Endometrial microvascular endothelial cells (primary cell): ENCODE measurements around the gene AOPEP. TPM values are rescaled to one million over a fixed set of nuclear protein-coding genes. Genes with fewer than 3 reads are reported as not detected.
"Not testable (repeated sequence)": the region's sequence is repeated elsewhere in the genome, so short reads cannot be mapped to it uniquely, and the experiment has no call there.

Experiments used
- in situ Hi-C: cut with HindIII; loops from 2 replicates; pipeline ENCODE4 v1.10.0; 2017; ENCODE audit warnings: low sequenced_read_pairs, low pct_unique_long_range_greater_than_20kb; ENCODE audit errors: inconsistent ontology term
- total RNA-seq: library from RNA; depleted of rRNA; stranded (reverse); fragments of >200 nt; gene quantifications from one replicate; pipeline ENCODE4 v1.2.3, GENCODE V29; 2015; ENCODE audit errors: inconsistent ontology term

The AOPEP gene
- total RNA-seq, 1 donor from 2014 or later: 48.9 TPM

GRCh38 chr9:94874316-94874715 lies 147.8 kb downstream of the AOPEP start:
- in situ Hi-C loops: no loop called here

- in situ Hi-C loops: no loop called here
Observed at GRCh38 chr9:94875300-94876020, 149.0 kb downstream of the AOPEP start.

- in situ Hi-C loops: not testable (repeated sequence)
Observed at GRCh38 chr9:94878804-94879203, 152.3 kb downstream of the AOPEP start.

- in situ Hi-C loops: no loop called here
Observed at GRCh38 chr9:94879230-94879629, 152.7 kb downstream of the AOPEP start.

GRCh38 chr9:94881023-94881422 lies 154.5 kb downstream of the AOPEP start:
- in situ Hi-C loops: no loop called here

- in situ Hi-C loops: no loop called here
Observed at GRCh38 chr9:94881454-94881853, 155.0 kb downstream of the AOPEP start.

- in situ Hi-C loops: no loop called here
Observed at GRCh38 chr9:94881940-94882339, 155.4 kb downstream of the AOPEP start.

GRCh38 chr9:94882966-94883641 lies 156.6 kb downstream of the AOPEP start:
- in situ Hi-C loops: no loop called here

- in situ Hi-C loops: no loop called here
Observed at GRCh38 chr9:94885854-94886447, 159.5 kb downstream of the AOPEP start.

GRCh38 chr9:94887721-94888120 lies 161.2 kb downstream of the AOPEP start:
- in situ Hi-C loops: no loop called here

GRCh38 chr9:94888775-94889174 lies 162.3 kb downstream of the AOPEP start:
- in situ Hi-C loops: no loop called here

GRCh38 chr9:94889628-94890027 lies 163.1 kb downstream of the AOPEP start:
- in situ Hi-C loops: no loop called here

- in situ Hi-C loops: no loop called here
Observed at GRCh38 chr9:94891183-94891582, 164.7 kb downstream of the AOPEP start.

- in situ Hi-C loops: no loop called here
Observed at GRCh38 chr9:94892675-94893074, 166.2 kb downstream of the AOPEP start.

- in situ Hi-C loops: no loop called here
Observed at GRCh38 chr9:94894094-94894699, 167.7 kb downstream of the AOPEP start.

GRCh38 chr9:94895668-94896067 lies 169.2 kb downstream of the AOPEP start:
- in situ Hi-C loops: no loop called here

GRCh38 chr9:94896512-94896911 lies 170.0 kb downstream of the AOPEP start:
- in situ Hi-C loops: no loop called here

GRCh38 chr9:94899464-94900221 lies 173.1 kb downstream of the AOPEP start:
- in situ Hi-C loops: no loop called here
